ENCODE data around the gene BEND6. TPM values are rescaled to one million over a fixed set of nuclear protein-coding genes. Genes with fewer than 3 reads are reported as not detected.
A peak's percentile ranks its signal among the peaks of the same experiment; 100 is the strongest.

BEND6 gene
- total and polyA plus RNA-seq, 2 of the 13 experiments (the other 11 are each of a cell fraction or from before 2014, with no cell fraction given), result 0.20 to 0.21 TPM

DNA sequence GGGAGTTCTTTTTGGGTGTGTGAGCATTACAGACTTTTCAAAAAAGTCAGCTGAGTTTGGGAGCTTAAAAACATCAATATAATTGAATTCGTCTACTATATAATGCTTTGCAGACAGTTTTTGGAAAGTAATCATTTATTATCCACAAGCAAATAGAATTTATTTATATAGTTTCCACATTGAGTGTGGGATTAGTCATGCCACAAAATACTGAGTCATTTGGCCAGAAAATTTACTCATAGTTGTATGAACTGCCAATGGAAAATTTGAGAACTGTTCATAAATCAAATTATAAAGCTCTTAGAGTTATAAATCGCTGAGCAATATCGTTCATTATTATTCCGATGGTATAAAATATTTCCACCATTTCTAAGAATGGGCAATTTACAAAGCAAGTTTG is 5.0 kb downstream of the BEND6 start:
- H3K9me3 ChIP-seq (ENCODE audit: low read length), result no peaks in the 10 kb centered on the region
- intact Hi-C loops (cut with micrococcal nuclease; ENCODE audit: unreplicated experiment) (loop anchor here (5.0 to 10.0 kb wide), 3 partner anchors 87 to 212 kb away; partner anchors contain the start of genes BAG2, KIAA1586 and ZNF451), in situ Hi-C loops (cut with HindIII; ENCODE audit: extremely low pct_ligation_motif_present, low pct_unique_long_range_greater_than_20kb) (no loop called here)
- H3K4me3 ChIP-seq (replicated peaks in 1 of 3; ENCODE audit: insufficient read depth in 1 of 3, low read depth in 2 of 3, low read length in 3 of 3), result no peak overlapping the region
- ChIA-PET POLR2A (no interaction called here), CTCF (ENCODE audit: low intra/inter-chr PET ratio, low total read pairs) (no interaction called here)
- no peaks in the 10 kb centered on the region for H3K79me2 ChIP-seq (ENCODE audit: insufficient read depth, low read length)
- H3K4me2 ChIP-seq (ENCODE audit: low read depth, low read length), result no peak overlapping the region
- FAIRE-seq, result peak; percentile 28
- H2AFZ ChIP-seq (ENCODE audit: low read length), result no peak overlapping the region
- TF ChIP-seq, protein P1, sequence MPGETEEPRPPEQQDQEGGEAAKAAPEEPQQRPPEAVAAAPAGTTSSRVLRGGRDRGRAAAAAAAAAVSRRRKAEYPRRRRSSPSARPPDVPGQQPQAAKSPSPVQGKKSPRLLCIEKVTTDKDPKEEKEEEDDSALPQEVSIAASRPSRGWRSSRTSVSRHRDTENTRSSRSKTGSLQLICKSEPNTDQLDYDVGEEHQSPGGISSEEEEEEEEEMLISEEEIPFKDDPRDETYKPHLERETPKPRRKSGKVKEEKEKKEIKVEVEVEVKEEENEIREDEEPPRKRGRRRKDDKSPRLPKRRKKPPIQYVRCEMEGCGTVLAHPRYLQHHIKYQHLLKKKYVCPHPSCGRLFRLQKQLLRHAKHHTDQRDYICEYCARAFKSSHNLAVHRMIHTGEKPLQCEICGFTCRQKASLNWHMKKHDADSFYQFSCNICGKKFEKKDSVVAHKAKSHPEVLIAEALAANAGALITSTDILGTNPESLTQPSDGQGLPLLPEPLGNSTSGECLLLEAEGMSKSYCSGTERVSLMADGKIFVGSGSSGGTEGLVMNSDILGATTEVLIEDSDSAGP (CRISPR knock-in tag; IDR thresholded peaks at IDR 0.05; ENCODE audit: borderline replicate concordance), result no peak
- TF ChIP-seq, protein P2, sequence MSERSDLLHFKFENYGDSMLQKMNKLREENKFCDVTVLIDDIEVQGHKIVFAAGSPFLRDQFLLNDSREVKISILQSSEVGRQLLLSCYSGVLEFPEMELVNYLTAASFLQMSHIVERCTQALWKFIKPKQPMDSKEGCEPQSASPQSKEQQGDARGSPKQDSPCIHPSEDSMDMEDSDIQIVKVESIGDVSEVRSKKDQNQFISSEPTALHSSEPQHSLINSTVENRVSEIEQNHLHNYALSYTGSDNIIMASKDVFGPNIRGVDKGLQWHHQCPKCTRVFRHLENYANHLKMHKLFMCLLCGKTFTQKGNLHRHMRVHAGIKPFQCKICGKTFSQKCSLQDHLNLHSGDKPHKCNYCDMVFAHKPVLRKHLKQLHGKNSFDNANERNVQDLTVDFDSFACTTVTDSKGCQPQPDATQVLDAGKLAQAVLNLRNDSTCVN (CRISPR knock-in tag; IDR thresholded peaks at IDR 0.05; ENCODE audit: borderline replicate concordance), result no peak
- TF ChIP-seq MIER3 (CRISPR knock-in tag; IDR thresholded peaks at IDR 0.05; ENCODE audit: borderline replicate concordance) (no peak), ZBTB3 (CRISPR knock-in tag; IDR thresholded peaks at IDR 0.05; ENCODE audit: borderline replicate concordance, low read depth) (no peak), SRSF1 (optimal IDR thresholded peaks at IDR 0.05; ENCODE audit: low read depth, low read length) (no peak), TSC22D2 (CRISPR knock-in tag; IDR thresholded peaks at IDR 0.05; ENCODE audit: borderline replicate concordance) (no peak), KLF6 (CRISPR knock-in tag; IDR thresholded peaks at IDR 0.05) (no peak), ZNF235 (CRISPR knock-in tag; IDR thresholded peaks at IDR 0.05; ENCODE audit: borderline replicate concordance) (no peak), ZNF891 (CRISPR knock-in tag; IDR thresholded peaks at IDR 0.05) (no peak), MIXL1 (CRISPR knock-in tag; IDR thresholded peaks at IDR 0.05) (no peak), RXRB (CRISPR knock-in tag; IDR thresholded peaks at IDR 0.05; ENCODE audit: borderline replicate concordance) (no peak), ZNF615 (CRISPR knock-in tag; IDR thresholded peaks at IDR 0.05; ENCODE audit: borderline replicate concordance) (no peak), KDM5A (IDR thresholded peaks at IDR 0.05; ENCODE audit: borderline replicate concordance, low read length) (no peak), SP140L (CRISPR knock-in tag; IDR thresholded peaks at IDR 0.05; ENCODE audit: borderline replicate concordance) (no peak), ZNF703 (CRISPR knock-in tag; IDR thresholded peaks at IDR 0.05; ENCODE audit: borderline replicate concordance) (no peak)
- TF ChIP-seq, protein P3, sequence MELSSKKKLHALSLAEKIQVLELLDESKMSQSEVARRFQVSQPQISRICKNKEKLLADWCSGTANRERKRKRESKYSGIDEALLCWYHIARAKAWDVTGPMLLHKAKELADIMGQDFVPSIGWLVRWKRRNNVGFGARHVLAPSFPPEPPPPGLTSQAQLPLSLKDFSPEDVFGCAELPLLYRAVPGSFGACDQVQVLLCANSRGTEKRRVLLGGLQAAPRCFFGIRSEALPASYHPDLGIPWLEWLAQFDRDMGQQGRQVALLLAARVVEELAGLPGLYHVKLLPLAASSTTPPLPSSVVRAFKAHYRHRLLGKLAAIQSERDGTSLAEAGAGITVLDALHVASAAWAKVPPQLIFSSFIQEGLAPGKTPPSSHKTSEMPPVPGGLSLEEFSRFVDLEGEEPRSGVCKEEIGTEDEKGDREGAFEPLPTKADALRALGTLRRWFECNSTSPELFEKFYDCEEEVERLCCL (CRISPR knock-in tag; IDR thresholded peaks at IDR 0.05; ENCODE audit: borderline replicate concordance), result no peak
- TF ChIP-seq, protein P4, sequence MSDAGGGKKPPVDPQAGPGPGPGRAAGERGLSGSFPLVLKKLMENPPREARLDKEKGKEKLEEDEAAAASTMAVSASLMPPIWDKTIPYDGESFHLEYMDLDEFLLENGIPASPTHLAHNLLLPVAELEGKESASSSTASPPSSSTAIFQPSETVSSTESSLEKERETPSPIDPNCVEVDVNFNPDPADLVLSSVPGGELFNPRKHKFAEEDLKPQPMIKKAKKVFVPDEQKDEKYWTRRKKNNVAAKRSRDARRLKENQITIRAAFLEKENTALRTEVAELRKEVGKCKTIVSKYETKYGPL (CRISPR knock-in tag; IDR thresholded peaks at IDR 0.05), result no peak
- WGBS (ENCODE audit: low lambda C conversion rate), result 6% methylated on average over 4 of the region's 4 CpGs
- H3K4me1 ChIP-seq (ENCODE audit: insufficient read depth, low read length), result peaks cover 6% of the 10 kb centered on the region; the same call in 1 of the 2 replicates
- DNase-seq (ENCODE audit: low spot score), result no peak
- H3K9ac ChIP-seq (ENCODE audit: insufficient read depth, low read depth, low read length), result no peak overlapping the region
- no peak overlapping the region for H3K27ac ChIP-seq (ENCODE audit: extremely low read length, insufficient read depth, low read length)
- BruUV-seq (replicated peaks), result no TSS peak
- no peaks in the 10 kb centered on the region for H3K36me3 ChIP-seq (replicated peaks in 1 of 2; ENCODE audit: control insufficient read depth in 1 of 2, insufficient read depth in 2 of 2, low read length in 2 of 2)
- no peak for ATAC-seq
- H3K27me3 ChIP-seq (ENCODE audit: control insufficient read depth in 1 of 2, insufficient read depth in 2 of 2, low read length in 2 of 2), result peaks cover 0 to 14% of the 10 kb centered on the region in 2 experiments; a peak in 2 of 5 replicates
- no peaks in the 10 kb centered on the region for H4K20me1 ChIP-seq (ENCODE audit: insufficient read depth, low read length)
